ENCODE results near the gene TOM1L2.
"Not testable (repeated sequence)": the region's sequence is repeated elsewhere in the genome, so short reads cannot be mapped to it uniquely, and the experiment has no call there.

TOM1L2 gene

DNA sequence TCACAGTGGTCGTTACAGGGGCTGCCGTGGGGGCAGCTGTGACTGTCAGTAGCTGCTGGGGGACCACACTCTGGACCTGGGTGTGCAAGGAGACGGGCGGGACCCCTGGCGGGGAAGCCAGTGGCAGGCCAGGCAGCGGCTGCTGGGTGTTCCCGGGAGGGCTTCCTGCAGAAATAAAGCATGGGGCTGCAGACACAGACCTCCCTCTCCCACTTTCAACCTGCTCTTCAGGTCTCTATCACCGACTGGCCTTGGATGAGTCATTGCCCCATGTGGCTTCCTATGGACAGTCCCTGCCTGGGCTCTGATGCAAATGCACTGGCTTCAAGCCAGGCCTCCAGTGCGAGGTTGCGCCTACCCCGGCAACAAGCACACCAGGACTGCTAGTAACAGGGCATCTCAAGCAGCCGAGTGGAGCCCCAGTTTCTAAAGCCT, 152.6 kb downstream of the TOM1L2 start:
- peak; percentile 74 to 80 for DNase-seq (ENCODE audit: low read depth in 2 of 2)

DNA sequence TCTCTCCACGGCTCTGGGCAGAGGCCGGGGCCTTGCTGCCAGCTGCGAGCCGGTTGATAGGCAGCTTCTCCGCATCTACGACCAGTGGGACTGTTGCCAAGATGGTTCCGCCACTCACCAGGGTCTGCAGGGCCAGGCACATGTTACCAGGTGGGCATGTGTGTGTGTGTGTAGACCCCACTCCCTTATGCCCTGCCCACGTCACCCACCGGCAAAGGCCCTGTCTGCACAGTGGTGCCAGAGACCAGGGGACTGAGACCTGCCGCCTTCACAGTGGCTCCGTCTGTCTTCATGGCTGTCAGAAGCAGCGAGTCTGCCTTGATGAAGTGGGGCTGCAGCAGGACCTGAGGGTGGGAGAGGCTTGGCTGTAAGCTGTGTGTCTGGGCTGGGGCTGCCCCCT, 153.1 kb downstream of the TOM1L2 start:
- DNase-seq (ENCODE audit: low read depth in 2 of 2) = no peak

DNA sequence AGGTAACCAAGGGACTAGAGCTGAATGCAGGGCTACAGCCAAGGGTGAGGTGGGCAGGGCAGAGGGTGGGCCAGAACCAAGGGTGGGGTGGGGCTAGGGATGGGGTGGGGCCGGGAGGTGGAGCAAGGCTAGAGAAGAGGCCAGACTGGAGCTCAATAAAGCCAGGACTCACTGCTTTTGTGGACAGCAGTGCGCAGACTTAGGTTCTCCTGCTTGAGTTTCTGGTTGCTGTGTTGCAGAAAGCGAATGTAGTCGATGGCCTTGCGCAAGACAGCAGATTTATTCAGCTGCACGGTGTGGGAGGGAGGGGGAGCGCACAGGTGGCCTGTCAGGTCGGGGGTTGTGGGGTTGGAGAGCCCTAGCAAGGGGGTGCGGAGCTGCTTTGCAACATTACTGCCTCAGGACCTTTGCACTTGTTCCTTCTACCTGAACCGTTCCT, 154.1 kb downstream of the TOM1L2 start:
- DNase-seq (ENCODE audit: low read depth in 2 of 2) = no peak

DNA sequence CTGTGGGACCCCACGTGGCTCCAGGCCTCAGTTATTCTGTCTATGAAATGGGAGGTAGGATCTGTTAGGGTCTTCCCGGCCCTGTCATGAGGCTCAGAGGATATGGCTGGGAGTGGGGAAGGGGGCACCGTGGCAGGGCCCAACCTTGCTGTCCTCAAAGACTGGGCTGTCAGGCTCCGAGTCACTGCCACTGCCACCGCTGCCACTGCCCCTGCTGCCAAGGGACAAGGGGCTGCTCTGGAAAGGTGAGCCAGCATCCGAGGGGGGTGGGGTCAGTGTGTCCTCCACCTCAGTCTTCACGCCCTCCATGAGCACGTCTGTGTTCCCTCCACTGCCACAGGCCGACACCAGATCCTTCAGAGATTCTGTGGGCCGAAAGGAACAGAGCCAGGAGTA, 154.7 kb downstream of the TOM1L2 start:
- no peak for DNase-seq (ENCODE audit: low read depth in 2 of 2)

DNA sequence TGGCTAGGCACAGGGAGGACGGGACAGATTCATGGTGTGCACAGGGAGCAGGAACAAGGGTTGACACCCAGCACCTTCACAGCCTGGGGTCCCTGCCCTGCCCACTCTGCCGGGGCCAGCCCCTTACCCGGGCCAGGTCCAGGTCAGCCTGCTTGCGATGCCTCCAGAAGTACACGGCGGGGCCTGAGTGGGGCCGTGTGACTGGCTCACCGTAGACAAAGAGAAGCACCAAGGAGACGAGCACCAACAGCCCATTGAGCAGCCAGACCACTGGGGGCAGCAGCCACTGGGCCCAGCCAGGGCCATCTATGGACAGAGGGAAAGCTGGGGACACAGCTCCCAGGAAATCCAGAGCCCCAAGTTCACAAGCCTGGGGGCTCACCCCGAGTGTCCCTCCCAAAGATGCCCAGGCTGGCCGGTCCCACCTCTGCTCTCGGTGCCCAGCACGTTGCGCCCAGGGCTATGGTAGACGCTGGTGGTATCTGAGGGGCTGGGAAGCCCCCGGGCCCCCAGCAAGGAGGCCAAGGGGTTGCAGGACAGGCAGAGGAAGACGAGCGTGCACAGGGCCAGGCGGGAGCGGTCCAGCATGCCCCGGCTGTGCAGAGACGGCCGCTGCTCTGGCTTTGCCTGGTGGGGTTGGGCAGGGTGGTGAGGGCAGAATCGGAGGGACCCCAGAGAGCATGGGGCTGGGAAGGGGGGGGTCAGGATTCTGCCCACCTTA, 155.2 kb downstream of the TOM1L2 start:
- no peak for DNase-seq (ENCODE audit: low read depth in 2 of 2)

DNA sequence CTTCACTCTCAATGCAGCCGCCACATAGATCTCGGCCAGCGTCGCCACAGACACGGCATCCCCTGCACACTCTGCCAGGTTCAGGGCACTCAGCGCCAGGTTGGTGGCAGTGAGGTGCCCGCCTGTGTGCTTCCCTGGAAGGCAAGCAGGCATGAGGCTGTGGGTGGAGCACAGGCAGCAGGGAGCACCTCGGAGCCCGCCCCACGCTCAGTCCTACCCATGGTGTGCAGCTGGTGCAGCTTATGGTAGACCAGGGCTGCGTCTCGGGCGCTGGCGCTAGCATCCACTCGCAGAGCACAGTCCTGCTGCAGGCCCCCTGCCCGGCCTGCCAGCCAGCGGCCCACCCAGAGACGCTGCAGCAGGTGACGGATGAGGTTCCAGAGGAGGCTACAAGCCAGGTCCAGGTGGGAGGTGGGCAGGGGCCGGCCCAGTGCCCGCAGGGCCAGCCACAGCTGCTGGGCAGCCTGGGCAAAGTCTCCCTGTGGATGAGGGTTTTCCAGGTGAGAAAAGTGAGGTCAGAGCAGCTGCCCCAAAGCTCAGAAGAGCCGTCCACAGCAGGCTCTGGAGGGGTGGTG, 155.9 kb downstream of the TOM1L2 start:
- DNase-seq (ENCODE audit: low read depth in 2 of 2) = no peak

DNA sequence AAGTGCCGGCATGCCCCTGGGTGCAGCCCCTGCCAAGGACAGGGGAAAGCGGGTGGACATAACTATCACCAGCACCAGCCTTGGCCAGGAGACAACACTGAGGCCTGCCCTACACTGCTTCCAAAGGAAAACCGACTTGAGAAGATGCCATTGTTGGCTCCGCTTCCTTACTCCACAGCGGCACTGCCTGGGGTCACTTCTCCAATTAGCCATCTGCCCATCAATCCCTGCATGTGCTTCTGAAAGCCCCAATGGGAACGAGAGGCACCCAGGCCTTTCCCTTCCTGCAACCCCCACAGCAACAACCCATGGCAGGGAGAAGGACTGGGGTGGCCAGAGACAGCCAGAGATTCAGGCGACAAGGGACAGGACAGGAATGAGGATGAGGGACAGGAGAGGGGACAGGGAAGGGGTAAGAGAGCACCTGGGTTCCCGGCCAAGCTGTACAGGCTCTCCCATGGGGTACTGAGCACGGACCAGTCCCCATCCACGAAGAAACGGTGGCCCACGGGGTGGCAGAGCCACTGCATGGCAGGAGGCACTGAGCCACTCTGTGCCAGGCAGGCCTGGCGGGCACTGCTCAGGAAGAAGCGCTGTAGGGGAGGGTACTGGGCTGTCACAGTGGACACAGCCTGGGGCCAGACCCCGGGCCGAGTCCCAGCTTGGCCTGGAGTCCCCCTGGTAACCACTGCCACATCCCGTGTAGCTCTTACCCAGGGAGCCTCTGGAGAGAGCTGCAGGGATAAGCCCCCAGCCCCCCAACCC, 156.6 kb downstream of the TOM1L2 start:
- DNase-seq (ENCODE audit: low read depth in 2 of 2) = no peak

DNA sequence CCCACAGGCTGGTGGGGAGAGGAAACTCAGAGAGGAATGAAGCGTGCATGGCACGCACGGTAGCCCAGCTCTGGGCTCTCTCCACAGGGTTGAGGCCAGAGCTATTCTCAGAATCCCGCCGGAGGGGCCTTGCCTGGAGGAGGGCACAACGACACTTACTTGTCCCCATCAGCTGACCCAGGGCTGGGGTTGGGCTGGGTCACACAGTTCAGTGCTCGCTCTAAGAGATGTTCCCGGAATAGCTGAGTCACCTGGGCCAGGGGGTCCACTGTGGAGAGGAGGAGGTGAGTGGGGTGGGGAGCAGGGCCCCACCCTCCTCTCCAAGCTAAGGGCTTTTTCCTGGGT, 157.2 kb downstream of the TOM1L2 start:
- no peak for DNase-seq (ENCODE audit: low read depth in 2 of 2)

DNA sequence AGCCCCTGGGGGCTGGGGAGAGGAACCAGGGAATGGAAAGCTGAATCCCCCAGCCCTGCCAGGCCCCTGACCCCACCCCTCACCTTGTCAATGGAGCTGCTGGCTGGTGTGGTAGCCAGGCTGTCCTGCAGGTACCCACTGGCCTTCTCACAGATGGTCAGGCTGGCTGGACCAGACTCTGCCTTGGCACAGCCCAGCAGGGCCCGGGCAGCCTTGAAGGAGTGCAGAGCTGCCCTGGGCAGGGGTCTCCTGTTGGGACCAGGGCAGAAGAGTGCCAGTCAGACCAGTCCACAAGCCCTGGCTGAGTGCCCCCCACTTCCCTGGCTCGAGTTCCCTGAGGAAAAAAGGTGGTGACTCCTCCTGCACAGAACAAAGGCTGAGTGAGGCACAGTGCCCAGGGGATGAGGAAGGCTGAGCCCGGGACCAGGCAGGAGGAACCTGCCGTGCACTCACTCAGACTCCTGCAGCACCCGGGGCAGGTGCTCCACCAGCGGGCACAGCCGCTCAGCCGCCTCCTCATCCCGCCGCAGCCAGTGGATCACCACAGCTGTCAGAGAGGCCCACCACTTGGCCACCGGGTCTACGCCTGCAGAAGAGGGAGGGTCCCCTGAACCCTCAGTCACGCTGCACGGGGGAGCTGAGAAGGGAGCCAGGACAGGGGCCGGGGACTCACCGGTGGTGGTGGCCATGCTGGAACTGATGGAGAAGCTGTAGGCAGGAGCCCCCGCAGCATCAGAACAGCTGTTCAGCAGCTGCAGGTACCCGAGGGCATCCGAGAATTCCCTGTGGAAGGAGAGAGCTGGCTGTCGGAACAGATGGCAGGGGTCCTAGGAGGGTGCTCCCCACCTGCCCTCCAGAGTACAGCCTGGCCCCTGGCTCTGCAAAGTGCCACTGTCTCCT, 157.8 kb downstream of the TOM1L2 start:
- DNase-seq (ENCODE audit: low read depth in 2 of 2) = no peak

DNA sequence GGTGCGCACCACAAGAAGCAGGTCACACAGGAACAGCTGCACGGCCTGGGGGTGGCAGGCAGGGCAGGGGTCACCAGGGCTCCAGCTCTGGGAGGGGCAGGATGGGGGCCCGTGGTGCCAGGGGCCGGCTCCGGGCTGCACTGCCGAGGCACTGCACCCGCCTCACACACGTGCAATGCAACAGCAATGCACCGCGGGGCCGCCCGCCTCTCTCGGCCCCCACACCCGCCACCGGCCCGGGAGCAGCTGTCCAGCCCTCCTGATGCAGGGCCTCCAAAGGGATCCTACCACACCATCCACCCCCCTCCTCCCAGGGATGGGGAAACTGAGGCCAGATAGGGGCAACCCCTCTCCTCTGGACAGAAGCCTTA, 158.5 kb downstream of the TOM1L2 start:
- no peak for DNase-seq (ENCODE audit: low read depth in 2 of 2)

DNA sequence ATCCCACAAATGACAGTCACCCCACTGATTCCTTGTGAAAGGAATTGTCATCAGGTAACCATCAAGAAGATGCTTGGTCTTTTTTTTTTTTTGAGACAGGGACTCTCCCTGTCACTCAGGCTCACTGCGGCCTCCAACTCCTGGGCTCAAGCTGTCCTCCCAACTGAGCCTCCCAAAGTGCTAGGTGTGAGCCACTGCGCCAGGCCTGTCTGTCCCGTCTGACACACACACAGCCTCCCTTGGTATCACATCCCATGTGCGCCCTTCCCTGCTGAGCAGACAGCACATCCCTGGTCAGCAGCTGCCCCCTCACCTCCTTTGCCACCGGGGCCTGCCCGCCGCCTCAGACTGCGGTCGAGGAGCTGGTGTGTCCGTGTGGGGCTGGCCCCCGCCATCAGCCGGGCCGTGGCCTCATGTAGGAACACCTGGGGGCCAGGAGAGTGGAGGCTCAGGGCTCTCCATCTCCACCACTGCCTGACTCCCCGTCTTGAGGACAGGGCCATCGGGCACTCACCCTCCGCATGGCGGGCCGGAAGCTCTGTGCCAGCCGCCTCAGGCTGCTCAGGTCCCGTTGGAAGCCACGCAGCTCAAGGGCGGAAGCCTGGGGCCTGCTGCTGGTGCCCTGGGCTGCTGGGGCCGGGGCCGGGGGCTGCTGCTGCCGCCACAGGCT, 159.0 kb downstream of the TOM1L2 start:
- DNase-seq (ENCODE audit: low read depth in 2 of 2) = no peak

DNA sequence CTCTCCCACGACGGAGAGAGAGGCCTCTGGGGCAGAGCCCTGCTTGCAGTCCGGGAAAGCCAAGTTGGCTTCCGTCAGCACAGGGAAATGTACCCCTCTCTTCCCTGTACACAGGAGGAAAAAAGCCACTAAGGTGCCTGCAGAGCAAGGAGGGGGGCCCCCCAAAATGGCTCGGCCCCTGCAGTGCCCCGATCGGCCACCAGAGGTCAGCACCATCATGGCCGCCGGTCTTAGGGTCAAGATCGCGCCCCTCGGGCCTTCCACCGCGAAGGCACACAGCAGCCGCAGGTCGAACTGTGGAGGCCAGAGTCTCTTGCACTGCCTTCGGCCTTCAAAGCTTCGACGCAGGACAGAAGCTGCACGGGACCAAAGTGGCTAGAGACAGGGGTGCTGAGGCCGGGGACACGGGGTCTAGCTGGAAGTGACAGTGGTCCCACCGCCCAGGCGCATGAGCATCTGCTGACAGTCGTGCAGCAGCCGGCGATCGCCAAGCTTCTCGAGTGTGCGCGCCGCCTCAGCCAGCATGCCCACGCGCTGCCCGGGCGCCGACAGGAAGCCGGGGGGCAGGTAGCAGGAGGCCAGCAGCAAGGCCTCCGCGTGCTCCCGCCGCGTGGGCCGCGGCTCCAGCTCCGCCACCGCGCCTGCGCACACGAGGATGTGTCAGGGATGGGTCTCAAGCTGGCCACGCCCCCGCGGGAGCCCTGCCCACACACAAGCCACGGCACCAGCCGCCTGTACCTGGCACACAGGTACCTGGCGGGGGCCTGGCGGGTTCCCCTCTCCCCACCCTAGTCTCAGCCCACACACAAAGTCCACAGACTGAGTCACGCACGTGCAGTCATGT, 159.8 kb downstream of the TOM1L2 start:
- peak in 1 of 2 donors; percentile 40 for DNase-seq (ENCODE audit: low read depth in 2 of 2)

DNA sequence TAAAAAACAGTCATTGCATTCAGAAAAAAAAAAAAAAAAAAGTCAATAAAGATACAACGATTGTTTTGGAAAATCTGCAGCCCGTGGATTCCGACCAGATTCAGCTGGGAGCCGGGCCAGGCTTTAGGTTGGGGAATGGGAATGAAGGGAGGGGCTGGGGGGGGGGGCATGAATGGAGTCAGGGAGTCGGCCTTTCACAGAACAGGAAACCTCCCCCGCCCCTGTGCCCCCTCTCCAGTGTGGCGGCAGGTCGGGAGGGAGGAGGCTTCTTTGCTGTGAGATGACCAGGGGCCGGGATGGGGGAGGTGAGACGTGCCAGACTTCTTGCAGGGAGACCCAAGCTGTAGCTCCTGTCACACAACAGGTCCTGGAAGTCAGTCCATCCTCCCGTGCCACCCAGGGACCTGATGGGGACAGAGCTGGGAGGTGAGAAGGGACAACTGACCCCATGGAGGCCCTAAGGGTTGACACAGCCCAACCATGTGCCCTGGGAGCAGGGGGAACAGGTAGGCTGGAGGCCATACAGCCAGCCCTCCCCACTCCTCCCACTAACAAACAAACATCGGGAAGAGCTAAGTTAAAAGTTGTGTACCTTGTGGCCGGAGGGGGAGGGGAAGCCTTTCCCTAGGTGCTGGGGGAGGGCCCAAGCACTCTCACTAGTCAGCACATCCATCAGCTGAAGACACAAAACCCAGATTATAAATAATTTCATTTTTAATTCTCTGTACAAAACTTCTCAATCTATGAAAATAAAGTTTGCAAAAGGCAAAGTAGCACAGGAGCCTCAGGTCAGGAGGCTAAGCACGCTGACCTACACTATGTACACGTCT, 160.6 kb downstream of the TOM1L2 start:
- no peak for DNase-seq (ENCODE audit: low read depth in 2 of 2)

DNA sequence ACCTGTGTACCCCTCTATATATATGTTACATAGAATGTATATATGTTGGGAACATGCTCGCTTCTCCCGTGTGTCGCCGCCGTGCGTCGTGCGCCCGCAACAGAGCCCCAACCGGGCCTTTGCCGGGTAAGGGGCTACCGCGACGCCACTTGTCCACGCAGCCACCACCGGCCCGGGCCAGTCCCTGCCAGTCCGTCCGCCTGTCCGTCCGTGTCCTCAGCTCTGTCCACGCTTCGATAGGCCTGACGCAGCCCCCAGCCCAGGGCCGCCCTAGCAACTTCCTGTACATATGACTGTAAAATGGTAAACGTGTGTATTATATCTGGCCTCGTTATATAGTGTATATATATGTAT, 161.3 kb downstream of the TOM1L2 start:
- no peak for DNase-seq (ENCODE audit: low read depth in 2 of 2)

DNA sequence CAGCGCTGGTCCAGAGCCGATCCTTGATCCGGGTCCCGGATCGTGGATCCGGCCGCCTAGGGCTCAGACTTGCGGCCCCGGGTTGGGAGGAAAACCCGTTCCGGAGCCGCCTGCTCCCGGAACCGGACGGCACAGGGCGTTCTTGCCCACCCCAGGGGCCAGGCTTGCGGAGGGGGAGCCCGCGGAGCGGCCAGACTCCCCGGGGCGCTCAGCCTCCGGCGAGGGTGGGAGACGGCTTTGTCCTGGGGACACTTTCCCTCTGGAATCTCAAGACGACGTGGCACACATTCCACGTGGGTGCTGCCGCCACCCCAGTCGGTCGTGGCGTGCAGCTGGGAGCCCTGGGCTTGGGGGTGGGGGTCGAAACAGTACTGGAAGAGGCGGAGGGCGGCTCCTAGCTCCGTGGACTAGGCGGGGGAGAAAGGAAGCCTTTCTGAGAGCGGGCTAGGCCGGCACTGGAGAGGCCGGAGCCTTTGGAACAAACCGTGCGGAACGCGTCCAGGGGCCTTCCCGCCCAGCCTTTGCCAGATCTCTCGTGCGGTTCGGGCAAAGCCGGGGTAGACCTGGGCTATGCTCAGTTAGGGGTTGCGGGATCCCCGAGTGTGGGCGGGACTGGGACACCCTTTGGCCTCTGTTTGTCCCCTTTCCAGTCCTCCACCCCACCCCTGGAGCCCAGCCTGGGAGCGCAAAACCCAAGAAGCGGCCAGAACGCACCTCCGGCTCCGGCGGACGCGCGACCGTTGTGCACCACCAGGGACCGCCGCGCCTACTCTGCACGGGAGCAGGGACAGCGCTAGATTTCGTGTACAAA, 161.9 kb downstream of the TOM1L2 start:
- DNase-seq (ENCODE audit: low read depth in 2 of 2) = no peak

DNA sequence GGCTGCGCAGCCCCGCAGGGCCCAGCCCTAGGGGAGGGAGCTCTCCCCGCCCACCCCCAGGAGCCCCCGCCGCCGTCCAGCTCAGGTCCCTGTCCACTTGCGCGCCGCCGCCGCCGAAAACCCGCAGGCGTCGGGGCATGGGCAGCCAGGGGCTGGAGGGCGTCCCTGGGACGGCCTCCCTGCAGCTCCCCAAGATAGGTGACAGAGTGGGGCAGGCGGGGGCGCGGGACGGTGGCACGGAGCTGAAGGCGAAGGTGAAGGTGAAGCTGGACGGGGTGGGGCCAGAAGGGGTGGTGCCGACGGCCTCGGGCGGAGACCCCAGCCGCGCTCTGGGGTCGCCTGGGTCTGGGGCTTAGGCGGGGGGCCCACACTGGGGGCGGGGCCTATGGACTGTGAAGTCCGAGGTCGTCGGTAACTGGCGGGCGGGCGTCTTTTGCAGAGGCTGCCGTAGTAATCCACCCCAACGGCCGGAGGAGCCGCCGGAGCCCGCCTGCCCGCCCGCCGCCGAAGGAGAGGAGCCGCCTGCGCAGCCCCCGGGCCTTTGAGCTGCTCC, 162.6 kb downstream of the TOM1L2 start:
- DNase-seq (ENCODE audit: low read depth in 2 of 2) = no peak

DNA sequence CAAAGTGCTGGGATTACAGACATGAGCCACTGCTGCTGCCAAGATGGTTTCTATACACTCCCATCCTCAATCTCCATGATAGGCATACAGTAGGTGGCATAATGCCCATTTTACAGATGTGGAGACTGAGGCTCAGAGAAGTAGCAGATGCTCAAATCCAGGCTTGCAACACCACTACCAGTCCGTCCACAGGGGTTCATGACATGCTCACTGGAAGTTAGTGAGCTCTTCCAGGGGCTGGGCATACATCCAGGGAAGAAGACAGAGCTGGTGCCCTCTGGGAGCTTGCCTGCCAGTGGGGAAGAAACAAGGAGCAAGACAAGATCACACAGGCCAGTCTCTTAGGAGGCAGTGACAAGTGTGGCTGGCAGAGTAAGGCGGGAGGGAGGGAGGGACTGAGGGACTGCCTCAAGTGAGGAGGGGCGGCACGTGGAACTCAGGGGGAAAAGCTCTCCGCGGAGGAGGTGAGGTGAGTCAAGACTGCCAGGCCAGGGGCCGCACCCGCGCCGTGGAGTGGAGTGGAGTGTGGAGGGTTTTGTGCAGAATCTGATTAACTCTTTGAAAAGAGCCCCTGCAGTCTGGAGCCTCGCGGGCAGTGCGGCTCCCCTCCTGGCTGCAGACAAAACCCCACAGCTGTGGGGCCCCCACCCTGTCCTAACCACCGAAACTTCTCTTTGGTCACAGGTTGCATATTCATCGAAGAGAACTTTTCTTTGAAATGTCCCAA, 163.3 kb downstream of the TOM1L2 start:
- DNase-seq (ENCODE audit: low read depth in 2 of 2) = no peak

DNA sequence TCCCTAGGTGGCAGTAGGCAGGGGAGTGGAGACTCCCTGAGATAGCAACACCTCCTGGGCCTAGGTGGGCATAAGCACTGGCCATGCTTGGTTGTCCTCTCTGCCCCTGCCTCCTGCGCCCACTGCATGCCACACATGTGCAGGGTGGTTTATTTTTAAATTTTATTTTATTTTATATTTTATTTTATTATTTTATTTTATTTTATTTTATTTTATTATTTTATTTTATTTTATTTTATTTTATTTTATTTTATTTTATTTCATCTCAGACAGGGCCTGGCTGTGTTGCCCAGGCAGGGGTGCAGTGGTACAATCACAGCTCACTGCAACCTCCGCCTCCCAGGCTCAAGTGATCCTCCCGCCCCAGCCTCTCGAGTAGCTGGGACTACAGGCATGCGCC, 164.0 kb downstream of the TOM1L2 start:
- DNase-seq (ENCODE audit: low read depth in 2 of 2) = not testable (repeated sequence)
